ENCODE data around the gene DIAPH2. TPM values are rescaled to one million over a fixed set of nuclear protein-coding genes. Genes with fewer than 3 reads are reported as not detected.

The DIAPH2 gene
- total and polyA plus RNA-seq, 2 experiments from 2014 or later, result 16.2 to 56.6 TPM

DNA sequence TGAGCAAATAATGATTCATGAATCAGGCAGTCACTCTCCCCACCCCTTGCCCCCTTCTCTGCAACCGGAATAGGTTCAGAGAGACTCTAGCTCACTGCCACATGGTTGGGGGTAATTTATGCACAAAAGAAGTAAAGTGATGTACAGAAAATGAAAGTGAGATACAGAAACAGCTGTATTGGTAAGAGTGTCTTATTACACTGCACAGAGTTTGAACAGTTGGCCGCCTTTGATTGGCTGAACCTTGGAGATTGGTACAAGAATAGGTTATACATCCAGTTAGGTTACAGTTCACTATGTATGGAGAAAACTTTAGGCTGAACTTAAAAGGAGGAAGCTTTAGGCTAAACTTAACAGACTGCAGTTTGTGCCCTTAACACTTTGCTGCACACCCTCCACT lies 34.6 kb upstream of the DIAPH2 start:
- Histone ChIP-seq H3K9me2 (ENCODE audit: insufficient read depth) (no peaks in the 10 kb centered on the region), H3K4me2 (no peak overlapping the region), H3F3A (replicated peaks; ENCODE audit: low read depth) (no peaks in the 10 kb centered on the region), H4K20me1 (replicated peaks; ENCODE audit: insufficient read depth) (no peaks in the 10 kb centered on the region), H3K27ac (ENCODE audit: low read depth) (no peak overlapping the region), H3K4me3 (no peak overlapping the region), H3K27me3 (ENCODE audit: insufficient read depth) (no peaks in the 10 kb centered on the region), H3K4me1 (ENCODE audit: insufficient read depth) (peaks cover 11% of the 10 kb centered on the region; the same call in 1 of the 2 replicates), H2AFZ (no peak overlapping the region), H3K79me2 (replicated peaks; ENCODE audit: insufficient read depth) (no peaks in the 10 kb centered on the region), H3K36me3 (ENCODE audit: insufficient read depth) (no peaks in the 10 kb centered on the region)
- Mint-ChIP-seq H3K4me1 (peaks cover 6% of the 10 kb centered on the region; the same call in 2 of the 3 replicates), H3K27me3 (ENCODE audit: insufficient read depth, low read depth, poor library complexity) (peaks cover 2% of the 10 kb centered on the region), H3K4me3 (no peak overlapping the region), H3K36me3 (ENCODE audit: low read depth) (no peaks in the 10 kb centered on the region), H3K9me3 (no peaks in the 10 kb centered on the region), H3K27ac (no peak overlapping the region)
- no peak for DNase-seq (ENCODE audit: low spot score)
- no peak for TF ChIP-seq CREB1 (CRISPR knock-in tag; IDR thresholded peaks at IDR 0.05; ENCODE audit: low read depth)
- TF ChIP-seq POLR2AphosphoS5 (IDR thresholded peaks at IDR 0.05; ENCODE audit: low read depth), result no peak
- no peak for ATAC-seq

DNA sequence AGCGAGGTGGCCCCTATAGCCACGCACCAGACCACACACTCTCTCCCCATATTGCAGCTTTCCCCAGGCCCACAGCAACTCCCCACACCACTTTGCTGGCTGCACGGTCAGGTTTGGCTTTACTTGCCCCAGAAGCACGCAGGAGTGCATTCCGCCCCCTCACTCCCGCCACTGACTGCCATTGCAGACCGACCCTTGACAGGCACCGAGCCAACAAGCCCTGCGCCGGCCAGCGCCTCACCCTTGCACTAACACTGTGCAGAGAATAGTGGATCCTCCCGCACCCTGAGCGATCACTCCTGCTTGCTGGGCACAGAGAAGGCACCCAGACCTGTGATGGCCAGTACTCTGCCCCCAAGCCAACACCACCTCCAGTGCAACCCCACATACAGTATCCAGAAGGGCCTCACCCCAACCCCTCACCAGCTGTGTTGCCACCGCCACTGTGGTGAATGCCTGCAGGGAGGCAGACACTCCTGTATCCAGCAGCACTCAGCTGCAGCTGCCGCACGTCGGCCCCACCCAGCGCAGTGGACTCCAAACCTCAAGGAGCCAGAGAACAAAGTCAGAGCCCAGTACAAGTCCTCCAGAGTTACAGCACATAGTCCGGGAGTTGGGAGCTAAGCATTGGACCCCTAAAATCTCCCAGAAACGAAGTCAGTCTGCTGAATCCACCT lies 28.6 kb upstream of the DIAPH2 start:
- no peaks in the 10 kb centered on the region for H3K9me3 Mint-ChIP-seq
- no peaks in the 10 kb centered on the region for H3K36me3 ChIP-seq (ENCODE audit: insufficient read depth)
- no peaks in the 10 kb centered on the region for H3K79me2 ChIP-seq (replicated peaks; ENCODE audit: insufficient read depth)
- H3K27ac ChIP-seq (ENCODE audit: low read depth), result no peak overlapping the region
- H3K4me1 ChIP-seq (ENCODE audit: insufficient read depth), result no peaks in the 10 kb centered on the region
- no peak overlapping the region for H3K4me3 Mint-ChIP-seq
- H3K4me3 ChIP-seq, result no peak overlapping the region
- no peak overlapping the region for H3K27ac Mint-ChIP-seq
- TF ChIP-seq NANOG (IDR thresholded peaks at IDR 0.05; ENCODE audit: borderline replicate concordance), result no peak
- TF ChIP-seq POLR2AphosphoS5 (IDR thresholded peaks at IDR 0.05; ENCODE audit: low read depth), result no peak
- H3K27me3 Mint-ChIP-seq (ENCODE audit: insufficient read depth, low read depth, poor library complexity), result no peaks in the 10 kb centered on the region
- no peaks in the 10 kb centered on the region for H3F3A ChIP-seq (replicated peaks; ENCODE audit: low read depth)
- H4K20me1 ChIP-seq (replicated peaks; ENCODE audit: insufficient read depth), result no peaks in the 10 kb centered on the region
- ATAC-seq (no peak), DNase-seq (ENCODE audit: low spot score) (no peak)
- H2AFZ ChIP-seq, result no peak overlapping the region
- H3K36me3 Mint-ChIP-seq (ENCODE audit: low read depth), result no peaks in the 10 kb centered on the region
- no peak overlapping the region for H3K4me2 ChIP-seq
- no peaks in the 10 kb centered on the region for H3K4me1 Mint-ChIP-seq
- no peaks in the 10 kb centered on the region for H3K9me2 ChIP-seq (ENCODE audit: insufficient read depth)
- H3K27me3 ChIP-seq (ENCODE audit: insufficient read depth), result no peaks in the 10 kb centered on the region

DNA sequence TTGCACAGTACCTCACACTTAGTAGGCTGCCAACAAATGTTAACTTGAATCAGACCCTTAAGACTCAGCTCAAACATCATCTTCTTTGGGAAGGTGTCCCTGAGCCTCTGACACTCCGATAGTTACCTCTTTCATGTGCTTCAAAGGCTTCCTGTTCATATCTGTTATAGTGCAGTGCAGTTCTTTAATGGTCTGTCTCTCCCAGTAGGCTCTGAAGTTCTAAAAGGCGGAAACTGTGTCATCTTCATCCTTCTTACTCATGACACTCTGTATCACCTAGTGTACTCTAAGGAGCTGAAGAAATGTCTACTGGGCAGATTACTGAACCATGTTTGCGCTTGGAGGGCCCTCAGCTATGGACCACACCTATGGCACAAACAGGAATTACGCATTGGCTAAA lies 2.1 kb upstream of the DIAPH2 start:
- peaks cover 3% of the 10 kb centered on the region for H3K27me3 Mint-ChIP-seq (ENCODE audit: insufficient read depth, low read depth, poor library complexity)
- no peaks in the 10 kb centered on the region for H3K27me3 ChIP-seq (ENCODE audit: insufficient read depth)
- TF ChIP-seq POLR2AphosphoS5 (IDR thresholded peaks at IDR 0.05; ENCODE audit: low read depth) (no peak), NANOG (IDR thresholded peaks at IDR 0.05; ENCODE audit: borderline replicate concordance) (no peak), CREB1 (CRISPR knock-in tag; IDR thresholded peaks at IDR 0.05; ENCODE audit: low read depth) (no peak), JUNB (IDR thresholded peaks at IDR 0.05; ENCODE audit: unreplicated experiment) (no peak), STAT1 (IDR thresholded peaks at IDR 0.05; ENCODE audit: unreplicated experiment) (no peak), ZNF114 (CRISPR knock-in tag; IDR thresholded peaks at IDR 0.05) (no peak)
- TF ChIP-seq, protein P1, sequence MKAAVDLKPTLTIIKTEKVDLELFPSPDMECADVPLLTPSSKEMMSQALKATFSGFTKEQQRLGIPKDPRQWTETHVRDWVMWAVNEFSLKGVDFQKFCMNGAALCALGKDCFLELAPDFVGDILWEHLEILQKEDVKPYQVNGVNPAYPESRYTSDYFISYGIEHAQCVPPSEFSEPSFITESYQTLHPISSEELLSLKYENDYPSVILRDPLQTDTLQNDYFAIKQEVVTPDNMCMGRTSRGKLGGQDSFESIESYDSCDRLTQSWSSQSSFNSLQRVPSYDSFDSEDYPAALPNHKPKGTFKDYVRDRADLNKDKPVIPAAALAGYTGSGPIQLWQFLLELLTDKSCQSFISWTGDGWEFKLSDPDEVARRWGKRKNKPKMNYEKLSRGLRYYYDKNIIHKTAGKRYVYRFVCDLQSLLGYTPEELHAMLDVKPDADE (IDR thresholded peaks at IDR 0.05), result no peak
- TF ChIP-seq, protein P2, sequence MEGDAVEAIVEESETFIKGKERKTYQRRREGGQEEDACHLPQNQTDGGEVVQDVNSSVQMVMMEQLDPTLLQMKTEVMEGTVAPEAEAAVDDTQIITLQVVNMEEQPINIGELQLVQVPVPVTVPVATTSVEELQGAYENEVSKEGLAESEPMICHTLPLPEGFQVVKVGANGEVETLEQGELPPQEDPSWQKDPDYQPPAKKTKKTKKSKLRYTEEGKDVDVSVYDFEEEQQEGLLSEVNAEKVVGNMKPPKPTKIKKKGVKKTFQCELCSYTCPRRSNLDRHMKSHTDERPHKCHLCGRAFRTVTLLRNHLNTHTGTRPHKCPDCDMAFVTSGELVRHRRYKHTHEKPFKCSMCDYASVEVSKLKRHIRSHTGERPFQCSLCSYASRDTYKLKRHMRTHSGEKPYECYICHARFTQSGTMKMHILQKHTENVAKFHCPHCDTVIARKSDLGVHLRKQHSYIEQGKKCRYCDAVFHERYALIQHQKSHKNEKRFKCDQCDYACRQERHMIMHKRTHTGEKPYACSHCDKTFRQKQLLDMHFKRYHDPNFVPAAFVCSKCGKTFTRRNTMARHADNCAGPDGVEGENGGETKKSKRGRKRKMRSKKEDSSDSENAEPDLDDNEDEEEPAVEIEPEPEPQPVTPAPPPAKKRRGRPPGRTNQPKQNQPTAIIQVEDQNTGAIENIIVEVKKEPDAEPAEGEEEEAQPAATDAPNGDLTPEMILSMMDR (conservative IDR thresholded peaks at IDR 0.05; ENCODE audit: low read depth in 2 of 2), result no peak
- H3K4me1 Mint-ChIP-seq, result peaks cover 10% of the 10 kb centered on the region
- H3F3A ChIP-seq (replicated peaks; ENCODE audit: low read depth), result no peaks in the 10 kb centered on the region
- no peak for ATAC-seq
- H3K4me3 ChIP-seq, result no peak overlapping the region
- no peak overlapping the region for H3K27ac ChIP-seq (ENCODE audit: low read depth)
- no peaks in the 10 kb centered on the region for H3K36me3 ChIP-seq (ENCODE audit: insufficient read depth)
- H3K9me3 Mint-ChIP-seq, result no peaks in the 10 kb centered on the region
- H3K4me1 ChIP-seq (ENCODE audit: insufficient read depth), result peaks cover 8% of the 10 kb centered on the region; the same call in 1 of the 2 replicates
- H3K9me2 ChIP-seq (ENCODE audit: insufficient read depth), result no peaks in the 10 kb centered on the region
- no peaks in the 10 kb centered on the region for H4K20me1 ChIP-seq (replicated peaks; ENCODE audit: insufficient read depth)
- H3K79me2 ChIP-seq (replicated peaks; ENCODE audit: insufficient read depth), result no peaks in the 10 kb centered on the region
- H3K4me2 ChIP-seq, result no peak overlapping the region
- no peak overlapping the region for H2AFZ ChIP-seq
- no peak overlapping the region for H3K4me3 Mint-ChIP-seq
- H3K27ac Mint-ChIP-seq, result no peak overlapping the region
- no peak for DNase-seq (ENCODE audit: low spot score)
- no peaks in the 10 kb centered on the region for H3K36me3 Mint-ChIP-seq (ENCODE audit: low read depth)

All from GM23338 (cell line).